ENCODE data around the gene CREG2.

Gene CREG2

GRCh38 chr2:101429453-101429852, 42.1 kb upstream of the CREG2 start:
- POLR2A ChIA-PET (ENCODE audit: low non-redundant PET), result no interaction called here
- CTCF ChIA-PET, result interaction anchor here (0.5 kb wide), 1 partner anchor 67 kb away, joined by 3 read pairs; no protein-coding TSS in a partner anchor
- TF ChIP-seq CTCF (conservative IDR thresholded peaks at IDR 0.05; ENCODE audit: low read depth), result no peak
- DNase-seq (ENCODE audit: low spot score), result no peak
- H3K27ac ChIP-seq, result no peak overlapping the region

- ChIA-PET CTCF (interaction anchor here (1.0 kb wide), 1 partner anchor 403 kb away, joined by 3 read pairs; no protein-coding TSS in a partner anchor), POLR2A (ENCODE audit: low non-redundant PET) (no interaction called here)
- no peak overlapping the region for H3K27ac ChIP-seq
- DNase-seq (ENCODE audit: low spot score), result no peak
- TF ChIP-seq CTCF (conservative IDR thresholded peaks at IDR 0.05; ENCODE audit: low read depth), result no peak
Observed at GRCh38 chr2:101428422-101429176, 41.3 kb upstream of the CREG2 start.

GRCh38 chr2:101427743-101428142, 40.4 kb upstream of the CREG2 start:
- no peak overlapping the region for H3K27ac ChIP-seq
- no peak for TF ChIP-seq CTCF (conservative IDR thresholded peaks at IDR 0.05; ENCODE audit: low read depth)
- no peak for DNase-seq (ENCODE audit: low spot score)
- ChIA-PET CTCF (interaction anchor here (1.0 kb wide), 1 partner anchor 404 kb away, joined by 3 read pairs; no protein-coding TSS in a partner anchor), POLR2A (ENCODE audit: low non-redundant PET) (no interaction called here)

- POLR2A ChIA-PET (ENCODE audit: low non-redundant PET), result no interaction called here
- CTCF ChIA-PET, result no interaction called here
- H3K27ac ChIP-seq, result no peak overlapping the region
- no peak for DNase-seq (ENCODE audit: low spot score)
- TF ChIP-seq CTCF (conservative IDR thresholded peaks at IDR 0.05; ENCODE audit: low read depth), result no peak
Observed at GRCh38 chr2:101427240-101427639, 39.9 kb upstream of the CREG2 start.

GRCh38 chr2:101426822-101427221, 39.5 kb upstream of the CREG2 start:
- no peak for TF ChIP-seq CTCF (conservative IDR thresholded peaks at IDR 0.05; ENCODE audit: low read depth)
- POLR2A ChIA-PET (ENCODE audit: low non-redundant PET), result no interaction called here
- no peak overlapping the region for H3K27ac ChIP-seq
- CTCF ChIA-PET, result no interaction called here
- no peak for DNase-seq (ENCODE audit: low spot score)

GRCh38 chr2:101420623-101421022, 33.3 kb upstream of the CREG2 start:
- ChIA-PET CTCF (interaction anchor here (1.6 kb wide), 1 partner anchor 411 kb away, joined by 3 read pairs; no protein-coding TSS in a partner anchor), POLR2A (ENCODE audit: low non-redundant PET) (no interaction called here)
- no peak overlapping the region for H3K27ac ChIP-seq
- DNase-seq (ENCODE audit: low spot score), result no peak
- no peak for TF ChIP-seq CTCF (conservative IDR thresholded peaks at IDR 0.05; ENCODE audit: low read depth)
